Right lobe of liver (tissue), 6 donors: ENCODE measurements around the gene PCGF5. TPM values are rescaled to one million over a fixed set of nuclear protein-coding genes. Genes with fewer than 3 reads are reported as not detected.
A peak's percentile ranks its signal among the peaks of the same experiment; 100 is the strongest.

Experiments
- ATAC-seq, 4 donors: fragments of 200-7000 bp; cut with Tn5 transposase; one replicate each; pipeline ENCODE4 v1.9.1; 2020; ENCODE audit warnings: mild to moderate bottlenecking in 4 of 4, moderate library complexity in 4 of 4
- DNase-seq, 3 donors: peaks; one replicate each; pipeline ENCODE4 v3.0.0-alpha.2; 2020
- H3K27ac ChIP-seq, 3 donors: fragments of 200-600 bp; one replicate each; pipeline ENCODE4 v1.8.0; 2022
- H3K27me3 ChIP-seq, 2 donors: fragments of 200-600 bp; one replicate each; pipeline ENCODE4 v1.8.0; 2022
- H3K36me3 ChIP-seq, 4 donors: fragments of 200-600 bp; sonication (generic) in 1 of 4; one replicate each; pipeline versions ENCODE4 v1.5.1 to v1.8.0; 2017 to 2022; ENCODE audit warnings: control low read depth in 1 of 4
- H3K4me1 ChIP-seq, 4 donors: fragments of 200-600 bp; sonication (generic) in 1 of 4; one replicate each; pipeline versions ENCODE4 v1.5.1 to v1.8.0; 2017 to 2022; ENCODE audit warnings: control low read depth in 1 of 4
- H3K4me3 ChIP-seq, 3 donors: fragments of 200-600 bp; one replicate each; pipeline ENCODE4 v1.8.0; 2022
- H3K9me3 ChIP-seq, 4 donors: fragments of 200-600 bp; sonication (generic) in 1 of 4; one replicate each; pipeline versions ENCODE4 v1.5.1 to v1.8.0; 2017 to 2022; ENCODE audit warnings: control low read depth in 1 of 4
- POLR2A ChIP-seq: fragments of 450-650 bp; IDR thresholded peaks from one replicate; pipeline ENCODE4 v1.6.1; 2017; ENCODE audit warnings: antibody characterized with exemption, mild to moderate bottlenecking
- WGBS: methylation state at CpG from one replicate; pipeline ENCODE4 v1.1.6; 2018; ENCODE audit warnings: low coverage, low lambda C conversion rate; ENCODE audit not compliant: insufficient coverage; ENCODE audit errors: missing lambda C conversion rate; 5-methylcytosine and 5-hydroxymethylcytosine counted together
- intact Hi-C, 2 donors: fragments of 100-400 bp; cut with DNase I; formaldehyde crosslinking; loops; one replicate each; pipeline versions ENCODE4 v1.11.2 to v1.14.1; 2022
- total RNA-seq, 6 experiments: library from RNA; depleted of rRNA in 2 of 6; stranded (reverse); fragments of >200 nt in 2 of 6; fragmentation: NEBNext Ultra II Directional in 3 of 6; extraction: Animal tissue kit (Norgen Biotek cat#: 25700) in 3 of 6; gene quantifications; one replicate each; pipeline versions ENCODE4 v1.1.0 to v1.2.4, GENCODE V29; 2016 to 2023
- TF ChIP-seq, protein P1 (sequence below), 4 donors: fragments of 200-600 bp in 3 of 4; fragments of 450-650 bp in 1 of 4; IDR thresholded peaks; one replicate each; pipeline versions ENCODE4 v1.5.1 to v1.8.0; 2016 to 2022; ENCODE audit warnings: antibody characterized with exemption in 4 of 4, mild to moderate bottlenecking in 2 of 4
- donor health status: DM: no; HTN: yes; CAD: no.
- donor health status: DM: no; HTN: no; CAD: no.
- donor health status: DM: no; HTN: no; CAD: no.
- donor health status: DM: no; HTN: yes; CAD: no.
- donor health status: DM: no; HTN: yes; CAD: no.

The PCGF5 gene
- total RNA-seq, 6 experiments from 2014 or later = 25.6 to 30.9 (median 30.0) TPM

DNA sequence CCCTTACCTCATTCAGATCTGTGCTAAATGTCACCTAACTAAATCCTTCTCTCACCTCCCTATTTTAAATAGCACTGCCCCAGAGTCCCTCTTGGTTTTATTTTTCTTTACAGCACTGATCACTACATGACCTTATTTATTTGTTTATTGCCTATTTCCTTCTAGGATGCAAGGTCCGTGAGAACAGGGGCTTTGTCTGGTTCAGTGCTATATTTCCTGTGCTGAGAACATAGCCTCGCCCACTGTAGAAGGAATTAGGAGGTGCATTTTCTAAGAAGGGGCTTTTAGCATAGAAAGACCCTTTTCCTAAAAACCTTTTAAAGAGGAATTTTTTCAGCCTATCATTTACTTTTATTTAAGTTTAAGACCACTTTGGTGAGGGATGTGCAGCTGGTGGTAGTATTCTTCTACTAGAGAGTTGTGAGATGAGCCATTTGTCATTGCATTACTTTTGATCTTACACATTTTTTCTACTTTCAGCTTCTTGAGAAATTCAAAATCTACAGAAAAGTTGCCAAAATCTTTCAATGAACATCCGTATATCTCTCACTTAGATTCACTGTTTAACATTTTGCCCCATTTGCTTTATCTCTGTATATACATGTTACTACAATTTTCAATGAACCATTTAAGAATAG, 13.5 kb upstream of the PCGF5 start:
- DNase-seq (no peak), ATAC-seq (no peak)
- Histone ChIP-seq H3K9me3 (no peaks in the 10 kb centered on the region), H3K36me3 (no peaks in the 10 kb centered on the region), H3K4me3 (no peak overlapping the region), H3K27me3 (no peaks in the 10 kb centered on the region), H3K27ac (no peak overlapping the region), H3K4me1 (no peaks in the 10 kb centered on the region)
- 67% methylated on average over 3 of the region's 3 CpGs for WGBS
- intact Hi-C loops = no loop called here
- TF ChIP-seq POLR2A = no peak
- TF ChIP-seq, protein P1, sequence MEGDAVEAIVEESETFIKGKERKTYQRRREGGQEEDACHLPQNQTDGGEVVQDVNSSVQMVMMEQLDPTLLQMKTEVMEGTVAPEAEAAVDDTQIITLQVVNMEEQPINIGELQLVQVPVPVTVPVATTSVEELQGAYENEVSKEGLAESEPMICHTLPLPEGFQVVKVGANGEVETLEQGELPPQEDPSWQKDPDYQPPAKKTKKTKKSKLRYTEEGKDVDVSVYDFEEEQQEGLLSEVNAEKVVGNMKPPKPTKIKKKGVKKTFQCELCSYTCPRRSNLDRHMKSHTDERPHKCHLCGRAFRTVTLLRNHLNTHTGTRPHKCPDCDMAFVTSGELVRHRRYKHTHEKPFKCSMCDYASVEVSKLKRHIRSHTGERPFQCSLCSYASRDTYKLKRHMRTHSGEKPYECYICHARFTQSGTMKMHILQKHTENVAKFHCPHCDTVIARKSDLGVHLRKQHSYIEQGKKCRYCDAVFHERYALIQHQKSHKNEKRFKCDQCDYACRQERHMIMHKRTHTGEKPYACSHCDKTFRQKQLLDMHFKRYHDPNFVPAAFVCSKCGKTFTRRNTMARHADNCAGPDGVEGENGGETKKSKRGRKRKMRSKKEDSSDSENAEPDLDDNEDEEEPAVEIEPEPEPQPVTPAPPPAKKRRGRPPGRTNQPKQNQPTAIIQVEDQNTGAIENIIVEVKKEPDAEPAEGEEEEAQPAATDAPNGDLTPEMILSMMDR (IDR thresholded peaks at IDR 0.05) = no peak

GRCh38 chr10:91208642-91209041, 11.8 kb upstream of the PCGF5 start:
- no peaks in the 10 kb centered on the region for H3K36me3 ChIP-seq
- H3K27me3 ChIP-seq = no peaks in the 10 kb centered on the region
- no peak overlapping the region for H3K4me3 ChIP-seq
- ATAC-seq = no peak
- H3K9me3 ChIP-seq = no peaks in the 10 kb centered on the region
- DNase-seq = no peak
- no peak overlapping the region for H3K27ac ChIP-seq
- H3K4me1 ChIP-seq = no peaks in the 10 kb centered on the region
- no peak for TF ChIP-seq POLR2A
- TF ChIP-seq, protein P1 (IDR thresholded peaks at IDR 0.05) = no peak
- intact Hi-C loops = no loop called here

DNA sequence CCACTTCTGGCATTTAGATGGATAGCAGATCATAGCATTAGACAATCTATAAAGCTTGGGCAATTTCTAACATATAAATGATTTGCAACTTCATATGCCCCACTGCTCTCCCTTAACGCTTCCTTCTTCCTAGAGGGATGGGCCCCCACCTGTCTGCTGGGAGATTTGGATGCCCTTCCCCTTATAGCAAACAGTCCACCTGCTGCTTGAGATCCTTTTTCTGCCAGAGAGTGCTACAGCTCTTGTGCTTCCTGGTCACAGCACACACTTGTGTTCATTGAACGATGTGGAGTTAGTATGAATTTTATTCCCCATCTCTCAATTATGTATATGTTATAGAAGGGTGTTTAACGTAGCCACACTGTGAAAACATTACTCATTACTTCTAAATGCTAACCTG, 10.4 kb upstream of the PCGF5 start:
- DNase-seq (no peak), ATAC-seq (no peak)
- Histone ChIP-seq H3K4me3 (no peak overlapping the region), H3K4me1 (no peaks in the 10 kb centered on the region), H3K27me3 (no peaks in the 10 kb centered on the region), H3K36me3 (no peaks in the 10 kb centered on the region), H3K9me3 (no peaks in the 10 kb centered on the region), H3K27ac (no peak overlapping the region)
- TF ChIP-seq, protein P1 (IDR thresholded peaks at IDR 0.05) = no peak
- TF ChIP-seq POLR2A = no peak
- 88% methylated on average over 3 of the region's 3 CpGs for WGBS
- intact Hi-C loops = no loop called here

- intact Hi-C loops = no loop called here
Measured at GRCh38 chr10:91210435-91210834, 10.0 kb upstream of the PCGF5 start.

More at GRCh38 chr10:91210435-91210834, 10.0 kb upstream of the PCGF5 start:
- Histone ChIP-seq H3K9me3 (no peaks in the 10 kb centered on the region), H3K4me1 (no peaks in the 10 kb centered on the region), H3K27ac (no peak overlapping the region), H3K36me3 (no peaks in the 10 kb centered on the region), H3K4me3 (no peak overlapping the region), H3K27me3 (no peaks in the 10 kb centered on the region)
- TF ChIP-seq POLR2A = no peak
- TF ChIP-seq, protein P1 (IDR thresholded peaks at IDR 0.05) = no peak
- DNase-seq (no peak), ATAC-seq (peak in 2 of 4 donors; percentile 16 to 18)
